ENCODE measurements around the gene OOSP3. TPM values are rescaled to one million over a fixed set of nuclear protein-coding genes. Genes with fewer than 3 reads are reported as not detected.
"Not testable (repeated sequence)": the region's sequence is repeated elsewhere in the genome, so short reads cannot be mapped to it uniquely, and the experiment has no call there.

OOSP3 gene
- total RNA-seq, 2 donors from 2014 or later = not detected

GRCh38 chr11:59898650-59899049, 20.1 kb downstream of the OOSP3 start:
- Histone ChIP-seq H3K4me1 (no peaks in the 10 kb centered on the region), H3K36me3 (replicated peaks in 1 of 2; ENCODE audit: insufficient read depth in 1 of 2, low read depth in 2 of 2) (no peaks in the 10 kb centered on the region), H3K9me3 (no peaks in the 10 kb centered on the region), H3K4me3 (no peak overlapping the region), H3K27me3 (no peaks in the 10 kb centered on the region), H3K27ac (no peak overlapping the region)
- 84% methylated on average over 7 of the region's 7 CpGs for WGBS, 2 donors
- ATAC-seq (no peak), DNase-seq (no peak)
- intact Hi-C loops (cut with DNase I) = no loop called here
- no peak for TF ChIP-seq CTCF (IDR thresholded peaks at IDR 0.05)
- TF ChIP-seq POLR2A (IDR thresholded peaks at IDR 0.05) = no peak

GRCh38 chr11:59899532-59899931, 20.9 kb downstream of the OOSP3 start:
- TF ChIP-seq POLR2A (IDR thresholded peaks at IDR 0.05) = no peak
- no peak for TF ChIP-seq CTCF (IDR thresholded peaks at IDR 0.05)
- WGBS, 2 donors = 77 to 88% methylated on average over 11 of the region's 11 CpGs
- Histone ChIP-seq H3K27me3 (no peaks in the 10 kb centered on the region), H3K9me3 (no peaks in the 10 kb centered on the region), H3K27ac (no peak overlapping the region), H3K36me3 (replicated peaks in 1 of 2; ENCODE audit: insufficient read depth in 1 of 2, low read depth in 2 of 2) (no peaks in the 10 kb centered on the region), H3K4me1 (no peaks in the 10 kb centered on the region), H3K4me3 (no peak overlapping the region)
- DNase-seq = no peak
- intact Hi-C loops (cut with DNase I) = no loop called here
- no peak for ATAC-seq

GRCh38 chr11:59900366-59901126, 22.0 kb downstream of the OOSP3 start:
- no peaks in the 10 kb centered on the region for H3K4me1 ChIP-seq
- ATAC-seq (no peak), DNase-seq (no peak)
- no peak overlapping the region for H3K4me3 ChIP-seq
- intact Hi-C loops (cut with DNase I) = no loop called here
- WGBS, 2 donors = 72 to 77% methylated on average over 6 of the region's 6 CpGs
- TF ChIP-seq POLR2A (IDR thresholded peaks at IDR 0.05) (no peak), CTCF (IDR thresholded peaks at IDR 0.05) (no peak)
- H3K36me3 ChIP-seq (replicated peaks in 1 of 2; ENCODE audit: insufficient read depth in 1 of 2, low read depth in 2 of 2) = no peaks in the 10 kb centered on the region
- H3K27me3 ChIP-seq = no peaks in the 10 kb centered on the region
- no peaks in the 10 kb centered on the region for H3K9me3 ChIP-seq
- H3K27ac ChIP-seq = no peak overlapping the region

GRCh38 chr11:59901306-59901705, 22.7 kb downstream of the OOSP3 start:
- no peak overlapping the region for H3K4me3 ChIP-seq
- intact Hi-C loops (cut with DNase I) = no loop called here
- DNase-seq (no peak), ATAC-seq (no peak)
- no peaks in the 10 kb centered on the region for H3K4me1 ChIP-seq
- no peak for TF ChIP-seq CTCF (IDR thresholded peaks at IDR 0.05)
- no peak for TF ChIP-seq POLR2A (IDR thresholded peaks at IDR 0.05)
- no peaks in the 10 kb centered on the region for H3K27me3 ChIP-seq
- no peaks in the 10 kb centered on the region for H3K36me3 ChIP-seq (replicated peaks in 1 of 2; ENCODE audit: insufficient read depth in 1 of 2, low read depth in 2 of 2)
- 52 to 56% methylated on average over 1 of the region's 1 CpG for WGBS, 2 donors
- peak overlapping the region in 1 of 4 donors; percentile 3 for H3K27ac ChIP-seq
- no peaks in the 10 kb centered on the region for H3K9me3 ChIP-seq

- 89 to 92% methylated on average over 2 of the region's 2 CpGs for WGBS, 2 donors
- H3K4me1 ChIP-seq; intact Hi-C loops (cut with DNase I); ATAC-seq; H3K9me3 ChIP-seq; H3K36me3 ChIP-seq (replicated peaks in 1 of 2; ENCODE audit: insufficient read depth in 1 of 2, low read depth in 2 of 2); DNase-seq; H3K27me3 ChIP-seq; H3K4me3 ChIP-seq; H3K27ac ChIP-seq: not testable (repeated sequence)
These were observed 25.0 kb downstream of the OOSP3 start for GRCh38 chr11:59903569-59903968.
